PC-3 (cell line): ENCODE results near the gene STYXL2. TPM values are rescaled to one million over a fixed set of nuclear protein-coding genes. Genes with fewer than 3 reads are reported as not detected.

ENCODE experiments used
- ATAC-seq: fragments of 200-7000 bp; cut with Tn5 transposase; 2 replicates; pipeline ENCODE4 v1.9.1; 2020; ENCODE audit warnings: mild to moderate bottlenecking, moderate library complexity
- BruUV-seq: library from RNA; stranded (reverse); fragments of 400-500 nt; replicated peaks from 2 replicates; lab custom pipeline; 2021; lab: Mats Ljungman, UMichigan
- CTCF ChIA-PET: fragments of 300-600 bp; sonication (Branson Sonifier 250); formaldehyde crosslinking; loops from one replicate; lab custom pipeline; 2022; ENCODE audit warnings: antibody characterized with exemption; lab: Charles Lee
- POLR2A ChIA-PET: fragments of 300-600 bp; sonication (Branson Sonifier 250); formaldehyde crosslinking; loops from one replicate; lab custom pipeline; 2022; ENCODE audit warnings: antibody characterized with exemption; ENCODE audit not compliant: unreplicated experiment; lab: Charles Lee
- DNase-seq: peaks from one replicate; pipeline ENCODE4 v3.0.0-alpha.2; 2015
- H2AFZ ChIP-seq: fragments of 300-600 bp; sonication (generic); 2 replicates; pipeline ENCODE4 v1.6.0; 2016; ENCODE audit warnings: antibody characterized with exemption, low read length
- H3F3A ChIP-seq: fragments of 300-600 bp; sonication (generic); one replicate; pipeline ENCODE4 v1.6.0; 2017; ENCODE audit warnings: antibody characterized with exemption, low read length, control low read depth, mild to moderate bottlenecking; ENCODE audit not compliant: unreplicated experiment
- H3K27ac ChIP-seq: fragments of 300-600 bp; sonication (generic); 2 replicates; pipeline ENCODE4 v1.5.1; 2016; ENCODE audit warnings: mild to moderate bottlenecking, low read length
- H3K27me3 ChIP-seq: fragments of 300-600 bp; sonication (generic); 2 replicates; pipeline ENCODE4 v1.6.1; 2016; ENCODE audit warnings: low read length, mixed read lengths
- H3K36me3 ChIP-seq: fragments of 300-600 bp; sonication (generic); 2 replicates; pipeline ENCODE4 v1.6.1; 2016; ENCODE audit warnings: low read depth, mixed run types, low read length, mixed read lengths
- H3K4me1 ChIP-seq: fragments of 300-600 bp; sonication (generic); 2 replicates; pipeline ENCODE4 v1.5.1; 2016; ENCODE audit warnings: low read length; ENCODE audit not compliant: insufficient read depth
- H3K4me2 ChIP-seq: fragments of 300-600 bp; sonication (generic); 2 replicates; pipeline ENCODE4 v1.6.0; 2016; ENCODE audit warnings: low read length
- H3K4me3 ChIP-seq: fragments of 300-600 bp; sonication (generic); 2 replicates; pipeline ENCODE4 v1.5.1; 2016; ENCODE audit warnings: mild to moderate bottlenecking, low read length, mixed read lengths
- H3K79me2 ChIP-seq: fragments of 300-600 bp; sonication (generic); 2 replicates; pipeline ENCODE4 v1.6.1; 2017; ENCODE audit warnings: low read length, mixed read lengths
- H3K9ac ChIP-seq: fragments of 300-600 bp; sonication (generic); 2 replicates; pipeline ENCODE4 v1.6.0; 2016; ENCODE audit warnings: mild to moderate bottlenecking, low read length
- H3K9me2 ChIP-seq: fragments of 300-600 bp; sonication (generic); replicated peaks from 2 replicates; pipeline ENCODE4 v1.6.1; 2016; ENCODE audit warnings: mixed run types, low read length, mixed read lengths
- H3K9me3 ChIP-seq: fragments of 300-600 bp; sonication (generic); 2 replicates; pipeline ENCODE4 v1.6.1; 2016; ENCODE audit warnings: low read length, mixed read lengths
- H4K20me1 ChIP-seq: fragments of 300-600 bp; sonication (generic); 2 replicates; pipeline ENCODE4 v1.6.1; 2016; ENCODE audit warnings: low read length, mixed read lengths
- EZH2 ChIP-seq: fragments of 300-600 bp; sonication (generic); IDR thresholded peaks from one replicate; pipeline ENCODE4 v1.6.1; 2017; ENCODE audit warnings: antibody characterized with exemption, mild to moderate bottlenecking, low read length; ENCODE audit not compliant: unreplicated experiment
- EZH2phosphoT487 ChIP-seq: fragments of 300-600 bp; sonication (generic); IDR thresholded peaks from 2 replicates; pipeline ENCODE4 v1.6.1; 2018; ENCODE audit warnings: mild to moderate bottlenecking, antibody characterized with exemption, low read length, borderline replicate concordance
- intact Hi-C: fragments of 100-400 bp; cut with micrococcal nuclease; formaldehyde crosslinking; loops from 2 replicates; pipeline ENCODE4 v1.9.0; 2023
- total RNA-seq: library from RNA; depleted of rRNA; stranded (reverse); fragments of >200 nt; gene quantifications from 2 replicates; pipeline ENCODE4 v1.2.3, GENCODE V29; 2014
- TF ChIP-seq, protein P1 (sequence below): fragments of 300-600 bp; sonication (generic); conservative IDR thresholded peaks from 2 replicates; pipeline ENCODE4 v1.5.1; 2017; ENCODE audit warnings: antibody characterized with exemption, low read depth, mild to moderate bottlenecking, low read length

The STYXL2 gene
- total RNA-seq, 1 experiment from 2014 or later = not detected

DNA sequence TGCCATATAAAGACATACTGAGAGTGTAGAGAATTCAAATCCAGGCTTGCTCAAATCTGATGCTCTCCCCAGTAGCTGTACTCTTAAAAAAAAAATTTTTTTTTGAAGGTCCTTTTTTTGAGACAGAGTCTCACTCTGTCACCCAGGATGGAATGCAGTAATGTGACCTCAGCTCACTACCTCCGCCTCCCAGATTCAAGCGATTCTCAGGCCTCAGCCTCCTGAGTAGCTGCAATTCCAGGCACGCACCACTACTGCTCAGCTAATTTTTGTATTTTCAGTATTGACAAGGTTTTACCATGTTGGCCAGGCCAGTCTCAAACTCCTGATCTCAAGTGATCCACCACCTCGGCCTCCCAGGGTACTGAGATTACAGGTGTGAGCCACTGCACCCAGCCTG is 28.7 kb downstream of the STYXL2 start:
- POLR2A ChIA-PET = interaction anchor here (0.6 kb wide), 1 partner anchor 433 kb away, joined by 3 read pairs; no protein-coding TSS in a partner anchor
- Histone ChIP-seq H3K79me2 (no peaks in the 10 kb centered on the region), H3K9me2 (no peaks in the 10 kb centered on the region), H3K4me2 (no peak overlapping the region), H3K4me1 (no peaks in the 10 kb centered on the region), H3K9ac (no peak overlapping the region), H4K20me1 (no peaks in the 10 kb centered on the region), H3K9me3 (no peaks in the 10 kb centered on the region), H3K4me3 (no peak overlapping the region), H2AFZ (no peak overlapping the region), H3K36me3 (no peaks in the 10 kb centered on the region), H3K27ac (no peak overlapping the region), H3K27me3 (peaks cover 5% of the 10 kb centered on the region; the same call in 1 of the 2 replicates), H3F3A (no peaks in the 10 kb centered on the region)
- BruUV-seq = no TSS peak
- TF ChIP-seq EZH2 (no peak), EZH2phosphoT487 (no peak)
- TF ChIP-seq, protein P1, sequence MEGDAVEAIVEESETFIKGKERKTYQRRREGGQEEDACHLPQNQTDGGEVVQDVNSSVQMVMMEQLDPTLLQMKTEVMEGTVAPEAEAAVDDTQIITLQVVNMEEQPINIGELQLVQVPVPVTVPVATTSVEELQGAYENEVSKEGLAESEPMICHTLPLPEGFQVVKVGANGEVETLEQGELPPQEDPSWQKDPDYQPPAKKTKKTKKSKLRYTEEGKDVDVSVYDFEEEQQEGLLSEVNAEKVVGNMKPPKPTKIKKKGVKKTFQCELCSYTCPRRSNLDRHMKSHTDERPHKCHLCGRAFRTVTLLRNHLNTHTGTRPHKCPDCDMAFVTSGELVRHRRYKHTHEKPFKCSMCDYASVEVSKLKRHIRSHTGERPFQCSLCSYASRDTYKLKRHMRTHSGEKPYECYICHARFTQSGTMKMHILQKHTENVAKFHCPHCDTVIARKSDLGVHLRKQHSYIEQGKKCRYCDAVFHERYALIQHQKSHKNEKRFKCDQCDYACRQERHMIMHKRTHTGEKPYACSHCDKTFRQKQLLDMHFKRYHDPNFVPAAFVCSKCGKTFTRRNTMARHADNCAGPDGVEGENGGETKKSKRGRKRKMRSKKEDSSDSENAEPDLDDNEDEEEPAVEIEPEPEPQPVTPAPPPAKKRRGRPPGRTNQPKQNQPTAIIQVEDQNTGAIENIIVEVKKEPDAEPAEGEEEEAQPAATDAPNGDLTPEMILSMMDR = no peak
- intact Hi-C loops = loop anchor here (5.0 to 10.0 kb wide), 3 partner anchors 100 to 638 kb away; partner anchors contain the start of gene POU2F1
- no peak for ATAC-seq
- no peak for DNase-seq
- CTCF ChIA-PET = interaction anchor here (0.7 to 1.4 kb wide), 2 partner anchors 98 to 440 kb away, joined by 3 to 6 read pairs; partner anchors contain the start of gene POU2F1

DNA sequence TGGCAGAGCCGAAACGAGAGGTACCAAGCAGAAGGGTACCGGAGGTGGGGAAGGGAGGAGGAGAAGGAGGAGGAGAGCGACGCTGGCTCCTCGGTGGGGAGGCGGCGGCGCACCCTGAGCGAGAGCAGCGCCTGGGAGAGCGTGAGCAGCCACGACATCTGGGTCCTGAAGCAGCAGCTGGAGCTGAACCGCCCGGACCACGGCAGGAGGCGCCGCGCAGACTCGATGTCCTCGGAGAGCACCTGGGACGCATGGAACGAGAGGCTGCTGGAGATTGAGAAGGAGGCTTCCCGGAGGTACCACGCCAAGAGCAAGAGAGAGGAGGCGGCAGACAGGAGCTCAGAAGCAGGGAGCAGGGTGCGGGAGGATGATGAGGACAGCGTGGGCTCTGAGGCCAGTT is 32.4 kb downstream of the STYXL2 start:
- Histone ChIP-seq H2AFZ (no peak overlapping the region), H3K9me3 (no peaks in the 10 kb centered on the region), H3K9ac (no peak overlapping the region), H3K27me3 (peaks cover 6% of the 10 kb centered on the region; the same call in 1 of the 2 replicates), H3F3A (no peaks in the 10 kb centered on the region), H3K4me1 (no peaks in the 10 kb centered on the region), H3K4me3 (no peak overlapping the region), H3K79me2 (no peaks in the 10 kb centered on the region), H3K27ac (no peak overlapping the region), H3K4me2 (no peak overlapping the region), H3K36me3 (no peaks in the 10 kb centered on the region), H4K20me1 (no peaks in the 10 kb centered on the region), H3K9me2 (no peaks in the 10 kb centered on the region)
- intact Hi-C loops = loop anchor here (10.0 kb wide), 2 partner anchors 212 to 642 kb away; no protein-coding TSS in a partner anchor
- ATAC-seq (no peak), DNase-seq (no peak)
- ChIA-PET POLR2A (no interaction called here), CTCF (no interaction called here)
- BruUV-seq = no TSS peak
- TF ChIP-seq EZH2 (no peak), EZH2phosphoT487 (no peak)
- TF ChIP-seq, protein P1 = no peak

DNA sequence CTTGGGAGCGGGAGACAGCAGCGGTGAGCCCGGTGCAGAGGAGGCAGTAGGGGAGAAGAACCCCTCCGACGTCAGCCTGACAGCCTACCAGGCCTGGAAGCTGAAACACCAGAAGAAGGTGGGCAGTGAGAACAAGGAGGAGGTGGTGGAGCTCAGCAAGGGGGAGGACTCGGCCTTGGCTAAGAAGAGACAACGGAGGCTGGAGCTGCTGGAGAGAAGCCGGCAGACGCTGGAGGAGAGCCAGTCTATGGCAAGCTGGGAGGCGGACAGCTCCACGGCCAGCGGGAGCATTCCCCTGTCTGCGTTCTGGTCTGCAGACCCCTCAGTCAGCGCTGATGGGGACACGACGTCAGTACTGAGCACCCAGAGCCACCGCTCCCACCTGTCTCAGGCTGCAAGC is 32.9 kb downstream of the STYXL2 start:
- ChIA-PET CTCF (interaction anchor here (1.6 kb wide), 1 partner anchor 94 kb away, joined by 12 read pairs; the partner anchor contains the start of gene POU2F1), POLR2A (no interaction called here)
- H3K9me2 ChIP-seq = no peaks in the 10 kb centered on the region

More for the DNA sequence above, 32.9 kb downstream of the STYXL2 start:
- TF ChIP-seq, protein P1 = no peak
- TF ChIP-seq EZH2phosphoT487 (no peak), EZH2 (no peak)
- no peaks in the 10 kb centered on the region for H3K4me1 ChIP-seq
- no peak overlapping the region for H3K9ac ChIP-seq
- no peaks in the 10 kb centered on the region for H4K20me1 ChIP-seq
- H3K27ac ChIP-seq = no peak overlapping the region
- DNase-seq = no peak
- H3K27me3 ChIP-seq = peaks cover 6% of the 10 kb centered on the region; the same call in 1 of the 2 replicates
- no peak for ATAC-seq
- intact Hi-C loops = loop anchor here (10.0 kb wide), 2 partner anchors 212 to 642 kb away; no protein-coding TSS in a partner anchor
- no peaks in the 10 kb centered on the region for H3F3A ChIP-seq
- H3K4me2 ChIP-seq = no peak overlapping the region
- BruUV-seq = no TSS peak
- no peaks in the 10 kb centered on the region for H3K79me2 ChIP-seq
- no peaks in the 10 kb centered on the region for H3K9me3 ChIP-seq
- no peak overlapping the region for H3K4me3 ChIP-seq
- no peak overlapping the region for H2AFZ ChIP-seq
- no peaks in the 10 kb centered on the region for H3K36me3 ChIP-seq
